Measurements from ENCODE around the gene ARHGAP23. TPM values are rescaled to one million over a fixed set of nuclear protein-coding genes. Genes with fewer than 3 reads are reported as not detected.

ARHGAP23 gene
- total RNA-seq, 2 donors from 2014 or later = 27.3 to 204 TPM

DNA sequence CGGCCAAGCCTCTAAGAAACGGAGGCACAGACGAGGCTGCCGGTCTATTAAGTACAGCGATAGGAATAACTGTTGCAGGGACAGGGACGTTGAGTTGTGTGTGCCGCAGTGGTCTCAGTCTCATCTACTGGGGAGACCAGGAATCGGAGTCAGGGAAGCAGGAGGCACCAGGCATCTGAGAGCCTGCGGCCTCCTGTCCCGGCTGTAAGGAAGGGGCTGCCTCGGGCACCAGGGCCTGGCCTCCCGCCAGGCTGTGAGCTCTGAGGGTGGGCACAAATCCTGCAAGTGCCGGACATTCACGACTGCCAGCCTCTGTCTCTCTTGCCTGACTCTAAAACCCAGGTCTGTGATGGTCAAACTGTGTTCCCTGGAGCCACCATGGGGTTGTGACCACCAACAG lies 76.0 kb downstream of the ARHGAP23 start:
- no peak for TF ChIP-seq POLR2AphosphoS5 (IDR thresholded peaks at IDR 0.05)
- TF ChIP-seq, protein P1, sequence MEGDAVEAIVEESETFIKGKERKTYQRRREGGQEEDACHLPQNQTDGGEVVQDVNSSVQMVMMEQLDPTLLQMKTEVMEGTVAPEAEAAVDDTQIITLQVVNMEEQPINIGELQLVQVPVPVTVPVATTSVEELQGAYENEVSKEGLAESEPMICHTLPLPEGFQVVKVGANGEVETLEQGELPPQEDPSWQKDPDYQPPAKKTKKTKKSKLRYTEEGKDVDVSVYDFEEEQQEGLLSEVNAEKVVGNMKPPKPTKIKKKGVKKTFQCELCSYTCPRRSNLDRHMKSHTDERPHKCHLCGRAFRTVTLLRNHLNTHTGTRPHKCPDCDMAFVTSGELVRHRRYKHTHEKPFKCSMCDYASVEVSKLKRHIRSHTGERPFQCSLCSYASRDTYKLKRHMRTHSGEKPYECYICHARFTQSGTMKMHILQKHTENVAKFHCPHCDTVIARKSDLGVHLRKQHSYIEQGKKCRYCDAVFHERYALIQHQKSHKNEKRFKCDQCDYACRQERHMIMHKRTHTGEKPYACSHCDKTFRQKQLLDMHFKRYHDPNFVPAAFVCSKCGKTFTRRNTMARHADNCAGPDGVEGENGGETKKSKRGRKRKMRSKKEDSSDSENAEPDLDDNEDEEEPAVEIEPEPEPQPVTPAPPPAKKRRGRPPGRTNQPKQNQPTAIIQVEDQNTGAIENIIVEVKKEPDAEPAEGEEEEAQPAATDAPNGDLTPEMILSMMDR (IDR thresholded peaks at IDR 0.05) = no peak
- no peak for TF ChIP-seq POLR2A (IDR thresholded peaks at IDR 0.05)

DNA sequence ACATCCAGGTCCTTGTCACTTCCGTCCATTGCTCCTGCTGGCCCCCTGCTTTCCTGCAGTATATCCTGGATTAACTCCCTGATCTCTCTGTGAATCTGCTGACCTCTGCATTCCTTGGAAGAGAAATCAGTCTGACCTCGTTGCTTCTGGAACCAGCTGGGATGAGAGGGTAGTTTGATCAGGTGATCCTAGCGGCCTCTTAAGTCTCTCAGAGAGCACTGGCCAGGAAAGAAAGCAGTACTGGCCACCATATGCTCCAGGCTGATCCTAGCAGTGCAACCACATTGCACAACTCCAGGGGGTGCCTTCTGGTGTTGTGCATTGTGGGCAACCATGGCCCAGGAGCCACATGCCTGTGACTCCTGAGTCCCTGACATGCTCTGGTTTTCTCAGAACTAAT lies 79.2 kb downstream of the ARHGAP23 start:
- WGBS = 70% methylated on average over 3 of the region's 3 CpGs
- no peak overlapping the region for H3K27ac ChIP-seq
- H3K4me3 ChIP-seq = no peak overlapping the region
- H3K9me3 ChIP-seq = no peaks in the 10 kb centered on the region
- no peak for DNase-seq (ENCODE audit: low spot score)
- no peaks in the 10 kb centered on the region for H3K36me3 ChIP-seq
- TF ChIP-seq, protein P1 (IDR thresholded peaks at IDR 0.05) = no peak
- TF ChIP-seq POLR2A (IDR thresholded peaks at IDR 0.05) (no peak), POLR2AphosphoS5 (IDR thresholded peaks at IDR 0.05) (no peak)
- intact Hi-C loops (cut with DNase I) = no loop called here
- no peaks in the 10 kb centered on the region for H3K27me3 ChIP-seq (replicated peaks; ENCODE audit: insufficient read depth)
- H3K4me1 ChIP-seq (replicated peaks) = no peaks in the 10 kb centered on the region

More for the DNA sequence above, 76.0 kb downstream of the ARHGAP23 start:
- Histone ChIP-seq H3K27me3 (replicated peaks; ENCODE audit: insufficient read depth) (no peaks in the 10 kb centered on the region), H3K9me3 (no peaks in the 10 kb centered on the region), H3K4me1 (replicated peaks) (no peaks in the 10 kb centered on the region), H3K27ac (no peak overlapping the region), H3K4me3 (no peak overlapping the region), H3K36me3 (no peaks in the 10 kb centered on the region)
- 89% methylated on average over 14 of the region's 14 CpGs for WGBS
- no peak for DNase-seq (ENCODE audit: low spot score)
- intact Hi-C loops (cut with DNase I) = no loop called here

DNA sequence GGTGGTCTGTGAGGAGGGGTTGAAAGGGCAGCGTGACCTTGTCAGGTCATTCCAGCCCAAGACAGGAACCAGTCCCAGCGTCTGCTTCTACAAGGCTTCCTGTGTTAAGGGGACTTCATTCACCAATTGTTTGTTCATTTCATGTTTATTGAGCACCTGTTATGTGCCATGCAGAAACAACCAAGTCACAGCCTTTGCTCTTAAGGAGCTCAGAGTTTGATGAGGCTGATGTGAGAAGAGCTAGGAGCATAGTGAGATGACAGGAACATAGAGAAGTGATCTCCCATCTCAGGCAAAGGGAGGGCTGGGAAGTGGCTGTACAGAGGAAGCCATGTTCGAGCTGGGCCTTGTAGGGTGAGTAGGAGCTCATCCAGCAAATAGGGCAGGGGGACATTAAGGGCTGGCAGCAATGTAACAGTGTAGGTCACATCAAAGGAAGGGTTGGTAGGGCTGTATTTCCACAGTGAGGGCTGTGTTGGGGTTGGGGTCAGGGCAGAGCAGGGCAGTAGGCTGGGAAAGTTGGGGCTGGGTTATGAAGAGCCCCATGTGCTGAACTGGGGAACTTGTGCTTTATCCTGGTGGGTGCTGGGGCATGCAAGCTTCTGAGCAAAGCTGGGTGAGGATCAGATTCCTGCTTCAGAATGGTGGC lies 79.8 kb downstream of the ARHGAP23 start:
- Histone ChIP-seq H3K4me3 (no peak overlapping the region), H3K27me3 (replicated peaks; ENCODE audit: insufficient read depth) (no peaks in the 10 kb centered on the region), H3K27ac (no peak overlapping the region), H3K4me1 (replicated peaks) (no peaks in the 10 kb centered on the region), H3K9me3 (no peaks in the 10 kb centered on the region), H3K36me3 (no peaks in the 10 kb centered on the region)
- intact Hi-C loops (cut with DNase I) = no loop called here
- no peak for DNase-seq (ENCODE audit: low spot score)
- TF ChIP-seq, protein P1 (IDR thresholded peaks at IDR 0.05) = no peak
- TF ChIP-seq POLR2AphosphoS5 (IDR thresholded peaks at IDR 0.05) (no peak), POLR2A (IDR thresholded peaks at IDR 0.05) (no peak)
- WGBS = 90% methylated on average over 3 of the region's 3 CpGs

DNA sequence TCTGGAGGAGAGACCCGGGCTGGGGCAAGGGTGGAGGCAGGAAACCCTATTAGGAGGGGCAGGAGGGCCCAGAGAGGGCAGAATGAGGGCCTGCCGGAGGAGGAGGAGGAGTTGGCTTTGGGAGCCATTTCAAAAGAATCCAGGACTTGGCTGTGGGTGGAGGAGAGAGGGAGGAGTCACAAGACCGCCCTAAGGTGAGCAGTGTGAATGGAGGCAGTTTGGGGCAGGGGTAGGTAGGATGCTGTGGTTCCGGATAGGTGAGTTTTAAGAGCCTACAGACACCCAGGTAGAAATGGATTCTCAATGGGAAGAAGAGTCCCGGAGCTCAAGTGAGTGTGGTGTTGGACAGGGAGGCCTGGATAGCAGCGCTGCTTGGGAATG lies 80.3 kb downstream of the ARHGAP23 start:
- no peak for DNase-seq (ENCODE audit: low spot score)
- intact Hi-C loops (cut with DNase I) = no loop called here
- H3K27me3 ChIP-seq (replicated peaks; ENCODE audit: insufficient read depth) = no peaks in the 10 kb centered on the region
- H3K36me3 ChIP-seq = no peaks in the 10 kb centered on the region
- H3K4me1 ChIP-seq (replicated peaks) = no peaks in the 10 kb centered on the region
- 68% methylated on average over 6 of the region's 6 CpGs for WGBS
- no peak overlapping the region for H3K4me3 ChIP-seq
- TF ChIP-seq, protein P1 (IDR thresholded peaks at IDR 0.05) = no peak
- TF ChIP-seq POLR2A (IDR thresholded peaks at IDR 0.05) = no peak
- TF ChIP-seq POLR2AphosphoS5 (IDR thresholded peaks at IDR 0.05) = no peak
- H3K9me3 ChIP-seq = no peaks in the 10 kb centered on the region
- no peak overlapping the region for H3K27ac ChIP-seq

Data from prostate gland (tissue), 2 donors.